SKM-1 (cell line): ENCODE results near the gene MYO5C.
"Not testable (repeated sequence)": the region's sequence is repeated elsewhere in the genome, so short reads cannot be mapped to it uniquely, and the experiment has no call there.

ENCODE experiments used
- DNase-seq: peaks from one replicate; lab custom pipeline; 2025; ENCODE audit not compliant: unreplicated experiment; lab: John Stamatoyannopoulos, UW

MYO5C gene

GRCh38 chr15:52243697-52244555, 51.7 kb downstream of the MYO5C start:
- DNase-seq, result no peak

- no peak for DNase-seq
Observed at GRCh38 chr15:52243286-52243685, 52.3 kb downstream of the MYO5C start.

GRCh38 chr15:52241489-52241888, 54.1 kb downstream of the MYO5C start:
- no peak for DNase-seq

- no peak for DNase-seq
Observed at GRCh38 chr15:52240166-52240565, 55.4 kb downstream of the MYO5C start.

DNA sequence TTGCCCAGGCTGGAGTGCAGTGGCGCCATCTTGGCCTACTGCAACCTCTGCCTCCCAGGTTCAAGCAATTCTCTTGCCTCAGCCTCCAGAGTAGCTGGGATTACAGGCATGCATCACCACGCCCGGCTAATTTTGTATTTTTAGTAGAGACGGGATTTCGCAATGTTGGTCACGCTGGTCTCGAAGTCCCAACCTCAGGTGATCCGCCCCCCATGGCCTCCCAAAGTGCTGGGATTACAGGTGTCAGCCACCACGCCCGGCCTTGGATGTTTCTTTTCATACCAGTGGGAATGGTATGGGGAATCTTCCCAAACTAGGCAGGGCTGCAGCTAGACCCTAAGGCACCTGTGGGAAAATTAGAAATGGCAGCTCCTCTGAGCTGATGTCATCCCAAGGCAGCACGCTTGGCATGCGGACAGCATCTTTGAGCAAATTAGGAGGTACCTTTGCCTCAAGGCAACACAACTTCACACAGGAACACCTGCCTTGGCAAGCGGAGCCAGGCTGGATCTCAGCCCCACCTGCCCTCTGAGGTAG, 56.5 kb downstream of the MYO5C start:
- not testable (repeated sequence) for DNase-seq

DNA sequence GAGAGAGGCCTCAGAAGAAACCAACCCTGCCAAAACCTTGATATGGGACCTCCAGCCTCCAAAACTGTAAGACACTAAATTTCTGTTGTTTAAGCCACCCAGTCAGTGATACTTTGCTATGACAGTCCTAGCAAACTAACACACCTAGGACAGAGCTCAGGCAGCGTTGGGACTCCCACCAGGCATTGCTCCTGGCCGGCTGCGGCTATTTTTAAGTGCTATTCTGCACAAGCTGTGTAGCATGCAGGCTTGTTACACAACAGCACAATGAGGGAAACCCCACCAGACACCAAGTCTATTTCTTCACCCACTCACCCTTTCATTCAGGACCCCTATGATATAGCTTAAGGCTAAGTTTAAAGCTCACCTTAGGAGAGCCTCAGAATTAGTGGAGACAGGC, 57.5 kb downstream of the MYO5C start:
- no peak for DNase-seq

DNA sequence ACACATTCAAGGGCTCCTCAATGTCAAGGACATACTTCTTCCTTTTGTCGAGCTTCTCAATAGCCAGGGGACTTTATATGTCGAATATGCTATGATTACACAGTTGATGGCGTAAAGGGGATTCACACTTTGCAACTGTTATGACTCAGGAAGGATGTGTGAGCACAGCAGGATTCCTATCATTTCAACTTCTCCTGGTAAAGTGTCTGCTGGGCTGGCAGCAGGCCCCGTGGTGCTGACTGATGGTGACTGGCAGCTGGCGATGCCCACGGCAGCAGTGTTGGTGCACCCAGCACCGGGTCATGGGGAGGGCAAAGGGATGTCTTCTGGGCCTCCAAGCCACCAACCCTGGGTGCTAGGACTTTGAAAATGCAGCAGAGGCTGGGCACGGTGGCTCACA, 59.6 kb downstream of the MYO5C start:
- DNase-seq, result no peak

DNA sequence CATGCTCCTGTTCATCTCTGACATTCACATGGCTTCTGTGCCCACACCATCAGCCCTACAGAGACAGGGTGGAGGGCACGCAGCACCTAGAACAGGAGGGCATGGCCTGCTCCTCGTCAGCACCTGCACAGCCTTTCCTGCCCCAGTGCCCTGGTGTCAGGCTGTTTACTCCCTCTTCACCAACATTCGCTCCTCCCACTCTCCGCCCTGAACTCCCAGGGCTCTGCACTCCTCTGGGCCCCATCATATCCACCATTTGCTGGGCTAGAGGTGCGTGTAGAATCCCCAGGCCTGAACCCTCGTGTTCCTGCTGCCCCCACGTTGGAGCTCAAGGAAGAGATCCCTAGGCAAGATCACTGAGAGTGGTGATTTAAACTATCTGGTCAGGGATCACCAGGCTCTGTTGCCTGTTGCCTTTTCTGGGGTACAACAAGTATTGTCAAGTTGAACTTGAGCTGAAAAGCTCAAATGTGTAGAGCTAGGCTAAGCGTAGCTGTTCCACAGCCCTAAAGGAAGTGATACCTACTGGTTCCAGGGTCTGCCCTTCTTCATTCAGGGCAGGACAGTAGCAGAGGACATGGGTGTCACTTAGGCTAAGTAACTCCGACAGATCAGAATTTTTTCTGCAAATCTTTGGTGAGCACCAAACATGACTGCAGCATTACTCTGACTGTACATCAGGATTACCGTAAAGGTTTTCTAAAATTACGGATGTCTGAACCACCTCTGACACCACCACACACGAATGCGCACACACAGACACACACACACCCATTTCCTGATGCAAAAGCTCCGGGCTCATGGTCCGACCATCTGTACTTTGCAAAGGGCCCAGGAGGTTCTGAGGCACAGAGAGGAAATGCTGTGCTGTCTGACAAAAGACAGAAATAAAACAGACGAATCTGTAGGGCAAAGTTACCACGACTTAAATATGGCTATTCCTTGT, 60.7 kb downstream of the MYO5C start:
- DNase-seq, result no peak

DNA sequence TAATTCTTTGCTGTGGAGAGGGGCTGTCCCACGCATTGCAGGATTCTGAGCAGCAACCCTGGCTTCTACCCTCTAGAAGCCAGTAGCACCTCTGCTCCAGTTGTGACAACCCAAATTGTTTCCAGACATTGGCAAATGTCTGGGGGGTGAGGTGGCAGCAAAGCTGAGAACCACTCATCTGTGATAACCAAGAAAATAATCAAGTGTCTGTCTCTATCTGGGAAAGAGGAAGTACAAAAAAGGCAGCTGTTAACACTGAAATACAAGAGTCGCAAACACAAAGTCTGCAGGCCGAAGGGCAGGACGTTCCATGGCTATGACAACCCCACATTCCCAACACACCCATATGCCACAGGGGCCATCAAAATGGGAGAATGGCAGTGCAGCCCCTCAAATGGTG, 62.2 kb downstream of the MYO5C start:
- DNase-seq, result peak; percentile 22

DNA sequence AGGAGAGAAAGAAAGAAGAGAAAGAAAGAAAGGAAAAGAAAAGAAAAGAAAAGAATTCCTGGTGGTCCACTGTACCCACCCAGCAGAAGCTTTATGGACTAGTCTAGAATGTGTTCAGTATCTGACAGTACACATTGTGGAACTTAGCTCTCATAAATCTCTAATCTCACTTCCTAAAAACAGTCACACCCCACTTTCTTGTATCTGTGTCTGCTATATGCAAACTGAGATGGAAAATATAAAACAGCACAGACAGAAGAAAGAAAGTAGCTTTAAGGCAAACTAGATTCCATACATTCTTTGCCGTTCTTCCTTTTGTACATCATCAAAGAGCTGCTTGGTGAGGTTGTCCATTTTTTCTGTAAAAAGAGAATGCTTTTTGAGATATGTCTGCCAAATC, 63.3 kb downstream of the MYO5C start:
- DNase-seq, result peak; percentile 12

- no peak for DNase-seq
Observed at GRCh38 chr15:52230073-52230472, 65.5 kb downstream of the MYO5C start.

- no peak for DNase-seq
Observed at GRCh38 chr15:52228921-52229320, 66.7 kb downstream of the MYO5C start.

DNA sequence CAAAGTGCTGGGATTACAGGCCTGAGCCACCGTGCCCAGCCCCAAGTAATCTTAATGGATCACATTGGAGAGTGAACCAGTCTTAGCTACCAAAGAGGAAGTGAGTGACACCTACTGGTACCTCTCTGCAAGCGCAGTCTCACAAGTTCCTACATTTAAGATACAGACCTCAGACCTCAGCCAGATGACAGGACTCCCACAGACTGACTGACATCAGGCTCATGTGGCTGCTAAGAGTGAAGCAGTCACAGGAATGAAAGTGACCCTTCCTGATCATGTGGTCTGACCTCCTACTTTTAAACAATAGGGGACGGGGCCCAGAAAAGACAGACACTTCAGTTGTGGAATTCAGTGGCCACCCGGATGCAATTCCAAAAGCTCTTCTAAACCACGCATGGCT, 68.1 kb downstream of the MYO5C start:
- DNase-seq, result peak; percentile 89

- DNase-seq, result no peak
Observed at GRCh38 chr15:52225230-52225629, 70.4 kb downstream of the MYO5C start.

DNA sequence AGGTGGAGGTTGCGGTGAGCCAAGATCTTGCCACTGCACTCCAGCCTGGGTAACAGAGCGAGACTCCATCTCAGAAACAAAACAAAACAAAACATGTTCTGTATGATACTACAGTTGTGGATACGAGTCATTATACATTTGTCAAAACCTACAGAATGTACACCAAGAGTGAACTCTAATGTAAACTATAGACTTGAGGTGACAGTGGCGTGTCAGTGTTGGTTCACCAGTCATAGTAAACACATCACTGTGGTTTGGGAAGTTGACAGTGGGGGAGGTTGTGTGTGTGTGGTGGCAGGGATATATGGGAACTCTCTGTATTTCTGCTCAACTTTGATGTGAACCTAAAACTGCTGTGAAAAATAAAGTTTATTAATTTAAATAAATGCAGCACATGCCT, 71.4 kb downstream of the MYO5C start:
- no peak for DNase-seq

GRCh38 chr15:52221730-52222129, 73.9 kb downstream of the MYO5C start:
- DNase-seq, result no peak

DNA sequence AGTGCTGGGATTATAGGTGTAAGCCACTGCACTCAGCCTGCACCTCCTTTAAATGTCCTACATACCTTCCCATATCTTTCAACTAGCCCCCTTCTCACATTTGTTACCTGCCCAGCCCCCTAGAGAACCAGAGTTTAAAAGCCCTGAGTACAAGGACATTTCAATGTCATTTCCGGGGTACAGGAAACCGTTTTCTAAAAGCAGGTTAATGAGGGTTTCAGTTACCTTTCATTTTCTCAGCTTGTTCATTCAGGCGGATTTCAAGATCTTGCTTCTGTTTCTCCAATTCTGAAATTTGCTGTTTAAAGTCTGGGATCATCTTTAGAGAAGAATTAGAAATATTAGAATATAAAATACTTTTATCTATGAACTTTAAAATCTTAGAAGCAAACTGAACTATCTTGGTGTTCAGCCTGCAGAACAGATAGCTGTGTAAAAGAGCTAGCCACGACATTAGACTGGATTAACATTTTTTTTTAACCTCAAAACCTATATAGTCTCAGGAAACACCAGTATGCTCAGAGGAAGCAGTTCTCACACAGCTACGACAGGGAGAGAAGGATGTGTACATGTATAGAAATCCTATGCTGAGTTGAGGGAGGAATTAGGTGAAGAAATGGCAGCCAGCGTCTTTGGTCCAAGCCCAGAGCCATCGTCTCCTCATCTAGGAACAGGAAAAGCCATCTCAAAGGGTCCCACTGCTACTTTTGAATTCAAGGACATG, 74.5 kb downstream of the MYO5C start:
- DNase-seq, result no peak

GRCh38 chr15:52220251-52220650, 75.4 kb downstream of the MYO5C start:
- no peak for DNase-seq

DNA sequence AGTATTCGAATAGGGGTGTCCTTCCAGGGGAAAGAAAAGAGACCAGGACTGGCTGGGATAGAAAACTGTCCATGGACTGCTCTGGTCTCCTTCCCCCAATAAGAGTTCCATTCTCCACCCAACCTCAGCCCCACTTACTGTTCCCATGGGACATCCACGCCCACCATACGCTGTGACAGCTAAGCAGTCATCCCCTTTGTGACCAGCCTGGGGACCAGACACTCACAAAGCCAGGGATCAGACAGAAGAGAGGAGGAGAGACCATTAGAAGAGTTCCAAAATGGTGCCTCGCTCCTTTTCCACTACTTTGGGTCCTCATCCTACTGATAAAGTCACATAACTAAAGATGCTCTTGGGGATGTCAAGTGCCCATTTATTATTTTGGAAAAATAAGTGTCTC, 76.8 kb downstream of the MYO5C start:
- no peak for DNase-seq

DNA sequence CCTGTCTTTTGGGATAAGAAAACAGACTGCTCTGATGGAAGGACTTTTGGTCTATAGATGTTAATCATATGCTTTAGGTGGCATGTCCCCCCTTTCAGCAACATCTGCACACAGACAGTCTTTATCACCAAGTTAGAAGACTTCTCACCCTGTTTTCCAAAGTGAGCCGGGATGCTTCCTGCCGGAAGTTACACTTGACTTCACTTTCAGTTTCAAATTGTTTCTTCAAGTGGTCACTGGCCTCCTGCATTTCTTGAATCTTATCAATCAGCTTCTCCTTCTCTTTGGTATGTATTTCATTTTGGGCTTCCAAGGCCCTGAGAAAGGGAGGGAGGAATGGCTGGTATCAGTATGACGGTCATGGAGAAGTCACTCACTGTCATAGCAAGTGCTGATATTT, 77.2 kb downstream of the MYO5C start:
- DNase-seq, result no peak

GRCh38 chr15:52217186-52217585, 78.4 kb downstream of the MYO5C start:
- no peak for DNase-seq
